Colon (tissue), 2 donors: ENCODE results near the gene PHACTR1.

Experiments
- FAIRE-seq: peaks from 2 replicates; lab custom pipeline; 2012; peaks lifted over from hg19 to GRCh38; lab: Jason Lieb, UNC
- donor health status: control.
- donor health status: control.

PHACTR1 gene

DNA sequence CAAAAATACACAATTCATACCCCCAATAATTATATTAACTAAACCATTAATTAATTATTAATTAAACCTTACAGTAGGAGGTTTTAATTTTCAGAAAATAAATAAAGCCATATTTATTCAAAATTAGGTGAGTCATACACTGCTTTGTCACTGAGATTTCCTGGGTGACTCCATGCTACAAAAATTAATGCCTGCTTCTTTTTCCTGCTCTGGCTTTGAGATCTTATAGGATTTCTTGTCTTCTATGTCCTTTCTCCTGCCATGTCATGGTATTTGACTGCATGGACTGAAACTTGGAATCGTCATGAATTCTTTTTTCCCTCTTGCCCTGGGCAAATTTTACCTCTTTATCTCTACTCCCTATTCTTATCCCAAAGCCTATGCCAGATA, 133.2 kb downstream of the PHACTR1 start:
- FAIRE-seq, result no peak

DNA sequence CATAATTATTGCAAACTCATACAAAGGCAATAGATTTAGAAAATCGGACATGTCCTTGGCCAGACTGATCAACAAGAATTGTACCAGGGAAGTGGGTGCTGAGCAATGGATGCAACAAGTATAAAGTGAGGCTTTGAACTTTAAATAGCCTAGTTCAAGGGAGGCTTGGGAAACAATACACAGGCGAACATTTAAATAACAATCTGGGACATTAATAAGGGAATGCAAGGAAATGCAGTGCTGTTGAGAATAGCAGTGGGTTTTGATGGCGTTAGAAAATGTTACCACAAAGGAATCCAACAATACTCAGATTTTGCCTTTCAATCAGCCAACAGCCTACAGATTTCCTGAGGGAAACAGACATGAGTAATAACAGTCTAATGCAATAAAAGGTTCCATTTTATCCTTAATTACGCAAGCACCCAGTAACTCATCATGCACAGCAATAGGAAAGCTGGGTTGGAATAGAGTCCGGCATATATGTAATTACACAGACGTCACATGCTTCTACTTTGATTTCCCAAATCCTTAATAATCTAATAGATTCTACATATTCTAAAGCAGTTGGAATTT, 134.6 kb downstream of the PHACTR1 start:
- FAIRE-seq, result no peak

DNA sequence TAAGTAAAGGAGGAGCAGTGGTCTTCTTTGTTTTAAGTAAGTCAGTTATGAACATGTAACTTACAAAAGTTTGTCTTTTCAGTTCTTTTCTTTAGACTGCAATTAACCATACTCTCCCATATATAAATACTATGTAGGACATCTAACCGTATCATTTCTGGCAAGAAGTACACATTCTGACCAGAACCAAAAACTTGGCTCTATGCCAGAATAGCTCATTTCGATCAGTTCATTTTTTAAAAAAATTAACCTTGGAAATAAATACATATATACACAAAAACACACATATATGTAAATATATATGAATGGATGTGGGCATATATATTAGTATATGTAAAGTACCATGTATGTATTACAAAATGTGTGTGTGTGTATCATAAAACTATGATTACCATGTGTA, 145.0 kb downstream of the PHACTR1 start:
- FAIRE-seq, result no peak

DNA sequence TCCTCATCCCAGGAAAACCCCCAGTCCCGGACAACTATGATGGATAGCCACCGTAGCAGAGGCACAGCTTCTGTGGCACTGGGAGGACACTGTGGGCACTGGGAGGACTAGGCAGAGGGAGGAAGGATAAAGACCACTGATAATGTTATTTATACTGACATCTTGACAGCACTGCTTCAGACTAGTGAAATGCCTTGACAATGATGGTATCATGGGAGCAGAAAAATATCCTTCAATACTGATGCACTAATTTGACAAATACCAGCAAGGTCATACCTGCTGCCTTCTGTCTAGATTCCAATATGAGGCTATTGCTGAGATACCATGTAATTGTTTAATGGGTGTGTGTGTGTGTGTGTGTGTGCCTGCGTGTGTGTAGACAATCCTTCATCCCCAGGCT, 148.6 kb downstream of the PHACTR1 start:
- FAIRE-seq, result no peak

DNA sequence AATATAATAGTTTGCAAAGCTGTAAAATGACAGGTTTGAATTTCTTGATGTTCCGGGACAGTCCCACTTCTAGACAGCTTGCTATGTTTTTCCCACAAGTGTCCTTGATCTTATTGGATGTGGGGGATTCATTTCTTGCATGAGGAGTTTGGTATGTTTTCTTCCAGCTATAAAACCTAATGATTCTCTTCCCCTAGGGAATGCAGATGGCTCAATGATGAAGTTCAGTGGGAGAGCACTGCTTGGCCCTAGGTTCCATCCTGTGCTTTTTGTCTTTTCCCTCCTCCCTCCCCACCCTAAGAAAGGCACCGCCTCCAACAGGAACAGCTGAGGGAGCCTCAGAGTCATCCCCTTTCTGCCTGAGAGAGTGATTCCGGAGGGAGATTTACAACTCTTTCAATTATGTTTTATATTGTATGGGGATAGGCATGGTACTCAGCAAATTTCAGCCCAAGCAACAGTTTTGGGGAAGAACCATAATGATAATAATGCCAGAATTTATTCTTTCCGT, 149.2 kb downstream of the PHACTR1 start:
- FAIRE-seq, result no peak

DNA sequence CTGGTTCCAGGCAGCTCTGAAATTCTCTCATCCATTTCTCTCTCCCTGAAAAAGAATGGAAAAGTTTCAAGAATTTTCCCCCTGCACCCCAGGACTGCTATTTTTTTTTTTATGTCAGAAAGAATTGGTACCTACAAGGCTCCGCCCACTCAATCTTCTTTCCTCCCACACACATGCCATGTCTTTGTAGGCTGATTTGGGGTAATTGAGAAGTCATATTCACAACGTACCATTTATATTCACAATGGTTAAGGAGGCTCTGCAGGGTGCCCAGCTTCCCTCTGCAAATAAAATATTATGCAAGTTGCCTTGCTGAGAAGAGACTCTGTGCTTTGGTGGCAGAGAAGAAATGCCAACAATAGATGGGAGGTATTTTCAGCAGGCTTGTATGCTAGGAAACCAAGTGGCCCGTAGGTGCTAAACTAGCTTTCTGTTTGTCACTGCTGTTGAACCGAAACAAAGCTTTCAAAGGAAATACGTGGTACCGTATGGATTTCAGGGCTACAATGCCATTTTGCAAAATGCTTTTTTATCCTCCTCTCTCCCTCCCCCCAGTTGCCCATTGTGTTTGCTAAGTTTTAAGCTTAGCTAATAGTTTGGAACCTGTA, 150.0 kb downstream of the PHACTR1 start:
- no peak for FAIRE-seq

DNA sequence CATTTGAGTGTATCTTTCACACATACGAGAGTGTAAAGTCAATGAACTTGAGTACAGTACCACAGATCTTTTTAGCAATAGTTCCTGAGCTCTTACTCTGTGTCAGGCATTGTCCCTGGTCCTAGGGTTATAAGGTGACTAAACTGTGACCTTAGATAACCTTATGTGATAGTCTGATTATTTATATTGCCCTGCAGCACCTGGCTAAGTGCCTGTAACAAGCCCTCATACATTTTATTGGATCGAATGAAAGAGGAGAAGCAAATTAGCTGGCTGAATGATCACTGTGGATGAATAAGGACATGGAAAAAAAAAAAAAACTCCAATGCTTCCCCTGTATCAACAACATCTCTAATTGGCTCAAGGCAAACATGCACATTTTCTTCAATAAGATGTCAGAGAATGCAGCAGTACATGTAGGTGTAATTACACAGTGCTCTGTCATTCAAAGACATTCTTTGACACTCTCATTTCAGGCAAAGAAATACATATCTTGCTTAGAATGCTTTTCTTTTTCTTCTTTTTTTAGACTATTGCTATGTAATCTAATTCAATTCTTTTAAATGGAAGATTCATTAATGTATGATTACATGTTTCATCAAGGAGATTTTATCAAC, 153.4 kb downstream of the PHACTR1 start:
- FAIRE-seq, result no peak

DNA sequence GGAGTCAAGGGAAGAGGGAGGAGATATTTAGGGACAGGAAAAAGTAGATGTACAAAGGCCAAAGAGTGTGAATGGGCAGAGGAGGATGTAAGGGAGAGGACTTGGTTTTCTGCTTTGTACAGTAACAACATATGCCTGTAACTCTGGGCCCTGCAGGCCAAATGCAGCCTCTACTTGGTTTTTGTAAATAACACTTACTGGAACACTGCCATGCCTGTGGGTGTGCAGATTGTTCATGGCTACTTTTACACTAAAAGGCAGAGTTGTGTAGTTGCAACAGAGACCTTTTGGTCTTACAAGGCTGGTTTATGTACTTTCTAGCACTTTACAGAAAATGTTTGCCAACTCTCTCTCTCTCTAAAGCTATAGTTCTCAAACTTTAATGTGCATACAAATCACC, 157.1 kb downstream of the PHACTR1 start:
- no peak for FAIRE-seq

DNA sequence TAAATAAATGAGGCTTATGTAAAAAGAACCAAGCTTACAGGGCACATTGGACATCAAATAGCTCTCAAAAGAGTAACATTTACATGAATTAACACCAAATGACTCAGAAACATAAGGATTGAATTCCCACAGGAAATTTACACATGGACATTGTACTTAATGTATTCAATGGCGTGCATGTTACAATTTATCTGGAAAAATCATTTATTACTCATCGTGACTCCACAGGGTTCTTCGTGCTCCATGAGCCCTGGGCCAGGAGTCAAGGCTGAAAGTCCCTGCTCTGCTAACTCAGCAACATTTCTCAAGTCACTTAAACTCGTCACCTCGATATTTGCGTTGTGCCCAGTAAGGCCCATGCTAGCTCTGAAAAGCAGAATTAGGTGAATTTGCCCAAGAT, 158.5 kb downstream of the PHACTR1 start:
- FAIRE-seq, result no peak

DNA sequence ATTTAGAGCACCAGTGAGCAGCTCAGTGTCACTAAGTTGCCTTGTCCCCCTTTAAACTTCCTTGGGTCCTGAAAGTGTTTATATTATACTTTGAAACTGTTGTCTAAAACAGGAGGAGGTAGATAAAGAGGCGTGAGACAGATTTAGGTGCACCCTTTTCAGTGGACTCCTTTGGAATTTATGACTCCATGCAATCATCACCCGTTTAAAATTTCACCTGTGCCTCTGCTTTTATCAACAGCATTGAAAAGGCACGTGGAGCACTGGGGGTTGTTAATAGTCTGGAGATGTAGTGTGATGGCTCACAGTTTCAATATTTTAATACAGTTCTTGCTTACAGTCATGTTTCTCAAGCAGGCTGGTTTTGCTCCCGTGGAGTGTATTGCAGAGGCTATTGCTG, 162.2 kb downstream of the PHACTR1 start:
- no peak for FAIRE-seq

DNA sequence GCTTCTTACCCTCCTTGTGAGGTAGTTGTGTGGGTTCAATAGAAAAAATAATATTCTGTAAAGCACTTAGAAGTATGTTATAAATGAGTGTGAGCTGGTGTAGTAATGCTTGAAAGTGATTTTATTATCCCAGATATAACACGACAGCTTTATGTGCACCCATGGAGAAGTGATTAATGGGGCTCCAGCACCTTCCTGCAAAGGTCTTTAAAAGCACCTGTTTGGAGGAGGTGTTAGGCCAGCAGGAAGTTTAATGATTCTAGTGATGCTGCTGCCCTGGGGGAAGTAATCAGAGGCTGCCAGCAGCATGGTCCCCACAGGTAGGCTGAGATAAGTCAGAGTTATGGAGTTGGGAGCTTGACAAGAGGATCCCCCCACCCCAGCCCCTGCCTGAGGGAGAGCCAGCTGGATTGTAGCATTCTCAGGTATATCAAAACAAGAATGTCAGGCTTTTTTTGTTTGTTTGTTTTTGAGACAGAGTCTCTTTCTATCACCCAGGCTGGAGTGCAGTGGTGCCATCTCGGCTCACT, 166.3 kb downstream of the PHACTR1 start:
- no peak for FAIRE-seq

DNA sequence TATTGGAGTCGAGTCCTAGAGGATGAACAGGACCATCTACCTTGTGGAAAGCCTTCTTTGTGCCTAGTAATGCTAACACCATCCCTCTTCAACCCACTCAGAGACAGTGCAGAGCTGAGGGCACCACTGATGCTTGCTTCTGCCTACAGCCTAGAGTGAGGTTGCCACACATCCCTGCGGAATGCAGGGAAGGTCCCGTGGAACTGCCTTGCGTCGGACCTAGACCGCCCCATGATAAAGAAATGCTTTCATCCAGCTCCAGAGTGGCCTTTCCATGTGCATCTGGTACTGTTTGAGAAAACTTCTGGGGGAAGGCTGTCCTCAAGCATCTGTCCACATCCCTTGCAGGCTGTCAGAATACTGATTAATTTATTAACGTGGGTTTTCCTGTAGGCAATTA, 168.4 kb downstream of the PHACTR1 start:
- FAIRE-seq, result no peak

DNA sequence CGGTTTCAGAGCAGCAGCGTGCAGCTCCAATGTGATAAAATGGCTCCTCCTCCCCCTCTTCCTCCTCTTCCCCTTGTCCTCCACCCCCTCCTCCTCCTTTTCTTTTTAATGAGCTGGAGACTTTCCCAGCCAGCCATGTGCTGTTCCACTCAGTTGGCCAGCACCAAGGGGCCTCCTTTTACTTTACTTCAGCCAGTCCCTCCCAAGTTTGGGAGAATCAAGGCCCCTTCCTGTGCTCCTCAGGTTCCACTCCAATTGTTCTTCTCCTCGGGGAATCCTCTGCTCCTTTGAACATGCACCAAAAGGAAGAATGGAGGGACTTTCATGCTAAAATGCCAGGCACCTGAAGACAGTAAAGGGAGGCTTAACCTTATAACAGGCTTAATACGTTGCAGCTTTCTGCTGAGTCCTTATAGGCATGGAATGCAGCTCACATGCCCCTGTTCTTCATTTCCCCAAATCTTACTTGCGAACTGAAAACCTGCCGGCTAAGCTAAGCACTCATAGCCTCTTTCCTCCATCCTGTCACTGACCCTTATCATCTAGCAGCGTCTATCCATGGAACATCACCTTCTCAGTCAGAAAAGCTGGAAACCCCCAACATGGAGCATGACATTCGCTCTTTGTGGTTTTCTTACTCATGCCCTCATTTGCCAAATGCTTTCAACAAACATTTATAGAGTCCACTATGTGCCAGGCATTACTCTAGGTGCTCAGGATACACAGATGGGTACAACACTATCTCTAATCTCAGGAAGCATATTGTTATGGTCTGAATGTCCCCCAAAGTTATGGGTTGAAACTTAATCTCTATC, 170.6 kb downstream of the PHACTR1 start:
- no peak for FAIRE-seq

DNA sequence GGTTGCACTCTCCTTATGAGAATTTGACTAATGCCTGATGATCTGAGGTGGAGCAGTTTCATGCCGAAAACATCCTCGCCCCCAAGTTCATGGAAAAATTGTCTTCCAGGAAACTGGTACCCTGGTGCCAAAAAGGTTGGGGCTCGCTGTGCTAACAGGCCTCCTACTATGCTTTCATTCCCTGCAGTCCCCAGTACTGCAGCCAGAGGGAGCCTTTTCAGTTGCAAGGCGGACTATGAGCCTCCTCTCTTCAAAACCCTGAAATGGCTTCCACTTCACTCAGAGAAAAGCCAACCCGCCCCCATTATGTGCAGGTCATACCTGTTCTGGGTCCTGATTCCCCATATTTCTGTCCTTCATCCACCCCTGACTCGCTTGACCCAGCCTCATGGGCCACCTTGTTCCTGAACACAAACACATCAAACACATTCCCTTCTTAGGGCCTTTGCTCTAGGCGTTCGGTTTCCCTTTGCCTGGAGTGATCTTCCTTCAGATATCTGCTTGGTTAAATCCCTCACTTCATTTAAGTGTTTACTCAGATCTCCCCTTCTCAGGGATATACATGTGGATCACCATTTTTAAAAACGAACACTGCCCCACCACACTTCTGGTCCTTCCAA, 173.7 kb downstream of the PHACTR1 start:
- no peak for FAIRE-seq

DNA sequence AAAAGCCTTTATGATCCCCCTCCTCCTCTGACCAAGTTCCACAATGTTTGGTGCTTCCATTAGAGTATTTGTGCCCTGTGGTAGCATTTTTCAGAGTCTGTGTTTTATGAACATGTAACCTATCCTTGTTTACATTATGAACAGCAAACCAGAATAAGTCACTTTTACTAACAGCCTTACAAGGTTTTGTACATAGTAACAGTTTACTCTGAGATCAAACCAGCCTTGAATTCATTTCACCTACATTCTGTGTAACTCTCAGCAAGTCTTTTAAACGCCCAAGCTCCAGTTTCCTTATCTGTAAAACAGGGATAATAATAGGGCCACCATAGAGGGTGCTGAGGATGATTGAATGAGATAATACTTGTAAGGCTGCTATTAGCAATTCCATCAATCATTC, 175.0 kb downstream of the PHACTR1 start:
- no peak for FAIRE-seq

DNA sequence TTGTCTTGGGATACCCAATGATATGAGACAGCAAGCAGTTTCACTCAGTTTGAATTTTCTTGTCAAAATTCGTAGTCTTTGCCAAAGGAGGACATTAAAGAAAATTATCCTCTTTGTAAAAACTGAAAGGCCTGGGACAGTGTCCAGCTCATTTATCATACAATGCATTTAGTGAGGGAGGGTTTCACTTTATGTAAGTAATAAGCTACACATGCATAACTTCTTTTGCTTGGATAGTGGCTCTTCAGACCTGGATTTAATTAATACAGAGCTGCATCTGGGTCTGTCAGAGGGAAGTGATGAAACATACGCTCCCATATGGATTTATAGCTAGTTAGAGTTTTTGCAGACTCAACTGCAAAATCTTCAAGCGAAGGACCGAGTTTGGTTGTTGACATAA, 175.6 kb downstream of the PHACTR1 start:
- no peak for FAIRE-seq

DNA sequence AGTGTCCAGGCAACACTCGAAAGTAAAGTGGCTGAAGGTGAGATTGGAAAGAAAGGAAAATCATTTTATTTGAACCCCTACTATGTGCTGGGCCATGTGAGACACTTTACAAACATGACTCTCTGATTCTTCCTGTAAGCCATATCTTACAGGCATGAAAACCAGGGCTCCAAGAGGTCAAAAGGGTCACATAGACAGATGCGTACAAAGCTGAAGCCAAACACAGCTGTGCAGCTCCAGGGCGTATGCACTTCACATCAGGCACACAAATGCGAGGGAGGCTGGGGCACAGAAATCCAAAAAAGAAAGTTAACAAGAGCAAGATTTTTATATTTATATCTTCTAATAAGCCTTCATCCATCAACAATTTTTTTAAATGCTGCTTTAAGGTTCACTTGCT, 176.5 kb downstream of the PHACTR1 start:
- no peak for FAIRE-seq

DNA sequence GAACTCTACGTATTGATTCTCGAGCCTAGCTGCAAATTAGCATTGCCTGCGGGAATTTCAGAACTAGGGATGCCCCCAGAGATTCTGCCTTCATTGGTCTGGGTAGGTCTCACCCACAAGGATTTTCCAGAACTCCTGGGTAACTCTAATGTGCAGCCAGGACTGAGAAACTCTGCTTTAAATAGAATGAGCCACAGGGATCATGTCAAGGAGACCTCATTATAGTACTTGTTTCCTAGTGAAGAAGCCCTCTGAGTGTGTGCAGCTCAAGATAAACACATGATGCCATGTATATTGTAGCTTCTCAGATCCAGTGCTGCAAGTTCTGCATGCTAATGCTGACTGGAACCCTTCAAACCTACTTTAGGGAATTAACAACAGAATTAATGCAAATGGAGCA, 179.2 kb downstream of the PHACTR1 start:
- no peak for FAIRE-seq

DNA sequence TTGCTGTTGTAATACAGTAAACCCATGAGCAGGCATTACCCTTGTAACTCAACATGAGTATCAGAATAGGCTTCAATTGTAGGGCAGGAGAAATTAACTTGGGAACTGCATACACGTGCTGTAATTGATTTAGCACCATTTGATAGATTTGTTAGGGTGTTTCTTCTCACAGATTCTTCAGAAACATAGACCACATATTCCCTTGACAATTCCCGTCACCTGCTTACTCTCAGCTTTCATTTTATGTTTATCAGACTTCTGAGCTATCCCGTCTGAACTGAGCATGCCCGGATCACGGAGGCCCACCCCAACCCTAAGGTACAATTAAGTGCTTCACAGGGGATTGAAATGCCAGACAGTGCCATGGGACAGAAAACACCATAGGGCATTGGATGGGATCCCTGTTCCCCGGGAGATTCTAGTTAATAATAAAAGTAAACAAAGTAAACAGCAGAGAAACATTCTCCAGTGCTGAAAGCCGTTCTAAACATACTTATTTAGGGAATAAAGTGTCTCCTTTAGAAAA, 179.7 kb downstream of the PHACTR1 start:
- no peak for FAIRE-seq

DNA sequence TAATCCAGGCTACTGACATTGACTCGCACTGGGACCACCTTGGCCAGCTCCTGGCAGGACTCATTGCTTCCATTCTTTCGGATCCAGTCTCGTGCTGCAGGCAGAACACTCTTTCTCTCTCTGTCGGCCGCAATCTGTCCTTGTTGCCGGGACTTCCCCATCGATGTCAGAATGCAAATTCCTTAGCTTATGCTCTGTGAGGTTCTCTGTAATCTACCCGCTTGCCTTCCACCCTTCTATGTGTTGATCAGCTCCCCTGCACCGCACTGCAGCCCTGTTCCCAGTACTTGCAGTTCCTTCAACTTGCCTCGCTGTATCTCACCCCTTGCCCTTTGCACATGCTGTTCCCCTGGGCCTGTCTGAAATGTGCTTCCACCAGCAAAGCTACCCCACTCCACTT, 182.0 kb downstream of the PHACTR1 start:
- FAIRE-seq, result no peak

DNA sequence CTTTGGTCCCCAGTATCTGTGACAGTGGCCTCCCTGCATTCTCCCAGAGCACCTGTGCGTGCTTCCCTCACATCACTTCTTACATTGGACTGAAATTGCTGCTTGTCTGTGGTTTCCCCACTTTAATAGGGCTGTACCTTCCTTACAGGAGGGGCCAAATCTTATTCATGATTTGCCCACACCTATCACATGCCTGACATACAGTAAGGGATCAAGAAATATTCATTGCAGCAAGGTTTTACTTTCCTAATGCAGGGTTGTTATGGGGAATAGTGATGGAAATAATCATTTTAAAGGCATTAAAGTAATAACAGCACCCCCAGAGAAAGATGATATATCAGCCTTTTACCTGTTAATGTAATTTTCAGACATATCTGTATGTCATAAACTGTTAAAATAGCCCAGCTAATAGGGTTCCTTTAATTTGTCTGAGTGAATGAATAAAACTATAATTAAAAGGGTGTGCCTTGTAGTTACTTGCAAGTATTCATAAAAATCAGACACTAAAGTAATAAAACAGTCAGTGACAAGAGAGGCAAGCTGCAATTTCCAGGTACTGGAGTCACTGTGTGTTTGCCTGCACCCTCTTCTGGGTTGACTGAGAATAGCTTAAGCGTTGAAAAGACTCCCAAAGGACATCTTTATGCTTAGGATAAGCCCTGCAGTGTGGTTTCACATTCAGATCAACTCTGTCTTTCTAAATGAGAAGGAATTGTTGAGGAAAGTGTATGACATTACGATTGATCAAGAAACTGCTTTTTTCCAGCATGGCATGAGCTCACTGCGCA, 182.7 kb downstream of the PHACTR1 start:
- FAIRE-seq, result no peak
